Kidney epithelial cell (primary cell): ENCODE measurements around the gene KCNK4. TPM values are rescaled to one million over a fixed set of nuclear protein-coding genes. Genes with fewer than 3 reads are reported as not detected.
A peak's percentile ranks its signal among the peaks of the same experiment; 100 is the strongest.

ENCODE experiments used
- DNase-seq: peaks from one replicate; pipeline ENCODE4 v3.0.0-alpha.2; 2010; ENCODE audit warnings: low read depth
- H3K27me3 ChIP-seq: 2 replicates; pipeline ENCODE4 v1.6.0; 2011; ENCODE audit warnings: low read length; ENCODE audit not compliant: control insufficient read depth, insufficient read depth
- H3K36me3 ChIP-seq: 2 replicates; pipeline ENCODE4 v1.5.1; 2011; ENCODE audit warnings: low read length; ENCODE audit not compliant: control insufficient read depth, insufficient read depth
- H3K4me3 ChIP-seq: 2 replicates; pipeline ENCODE4 v1.5.1; 2011; ENCODE audit warnings: low read depth, mild to moderate bottlenecking, control low read depth, low read length
- CTCF ChIP-seq: IDR thresholded peaks from 2 replicates; pipeline ENCODE4 v1.5.1; 2011; ENCODE audit warnings: mild to moderate bottlenecking, moderate library complexity, low read length, control low read depth, inconsistent platforms; ENCODE audit not compliant: insufficient read depth, poor library complexity, severe bottlenecking
- total RNA-seq: library from RNA; depleted of rRNA; stranded (reverse); fragments of >200 nt; gene quantifications from 2 replicates; pipeline ENCODE4 v1.2.3, GENCODE V29; 2015

KCNK4 gene
- total RNA-seq, 1 donor from 2014 or later, result not detected

GRCh38 chr11:64342869-64343745, 52.0 kb downstream of the KCNK4 start:
- DNase-seq, result no peak
- Histone ChIP-seq H3K36me3 (no peaks in the 10 kb centered on the region), H3K27me3 (peaks cover 5% of the 10 kb centered on the region), H3K4me3 (peak overlapping the region; percentile 27)
- no peak for TF ChIP-seq CTCF

- Histone ChIP-seq H3K4me3 (no peak overlapping the region), H3K36me3 (no peaks in the 10 kb centered on the region), H3K27me3 (peaks cover 5% of the 10 kb centered on the region)
- TF ChIP-seq CTCF, result peak; percentile 54
- no peak for DNase-seq
These were observed 52.9 kb downstream of the KCNK4 start for GRCh38 chr11:64343767-64344559.

GRCh38 chr11:64344787-64345186, 53.7 kb downstream of the KCNK4 start:
- no peak for DNase-seq
- Histone ChIP-seq H3K4me3 (no peak overlapping the region), H3K27me3 (peaks cover 5% of the 10 kb centered on the region), H3K36me3 (no peaks in the 10 kb centered on the region)
- no peak for TF ChIP-seq CTCF

GRCh38 chr11:64347193-64347867, 56.2 kb downstream of the KCNK4 start:
- H3K27me3 ChIP-seq, result no peaks in the 10 kb centered on the region
- H3K36me3 ChIP-seq, result no peaks in the 10 kb centered on the region
- H3K4me3 ChIP-seq, result no peak overlapping the region
- no peak for TF ChIP-seq CTCF
- no peak for DNase-seq

GRCh38 chr11:64348383-64349024, 57.4 kb downstream of the KCNK4 start:
- TF ChIP-seq CTCF, result no peak
- no peaks in the 10 kb centered on the region for H3K27me3 ChIP-seq
- H3K4me3 ChIP-seq, result no peak overlapping the region
- DNase-seq, result no peak
- H3K36me3 ChIP-seq, result no peaks in the 10 kb centered on the region
